H9 (cell line): ENCODE data around the gene FGD6. TPM values are rescaled to one million over a fixed set of nuclear protein-coding genes. Genes with fewer than 3 reads are reported as not detected.

ENCODE experiments used
- DNase-seq: peaks from one replicate; pipeline ENCODE4 v3.0.0-alpha.2; 2017
- H2AFZ ChIP-seq: one replicate; pipeline ENCODE4 v1.6.1; 2013; ENCODE audit warnings: mild to moderate bottlenecking, low read length, control low read depth, moderate library complexity
- H2AK5ac ChIP-seq: 2 replicates; pipeline ENCODE4 v1.6.1; 2013; ENCODE audit warnings: low read length, control low read depth, mixed read lengths; ENCODE audit not compliant: insufficient read length
- H2BK120ac ChIP-seq: one replicate; pipeline ENCODE4 v1.6.1; 2013; ENCODE audit warnings: low read depth, mild to moderate bottlenecking, low read length, control low read depth, inconsistent platforms; ENCODE audit not compliant: poor library complexity, severe bottlenecking
- H2BK12ac ChIP-seq: 2 replicates; pipeline ENCODE4 v1.6.1; 2013; ENCODE audit warnings: low read length, control low read depth, mixed read lengths, low read depth; ENCODE audit not compliant: insufficient read length
- H2BK15ac ChIP-seq: 2 replicates; pipeline ENCODE4 v1.6.1; 2013; ENCODE audit warnings: low read depth, low read length, control low read depth
- H2BK20ac ChIP-seq: one replicate; pipeline ENCODE4 v1.6.1; 2013; ENCODE audit warnings: low read depth, mild to moderate bottlenecking, low read length, control low read depth, inconsistent platforms; ENCODE audit not compliant: poor library complexity, severe bottlenecking
- H2BK5ac ChIP-seq: 2 replicates; pipeline ENCODE4 v1.6.1; 2013; ENCODE audit warnings: low read length, control low read depth, mixed read lengths; ENCODE audit not compliant: insufficient read length
- H3K14ac ChIP-seq: 2 replicates; pipeline ENCODE4 v1.6.1; 2013; ENCODE audit warnings: low read length, control low read depth; ENCODE audit not compliant: insufficient read depth
- H3K18ac ChIP-seq: 2 replicates; pipeline ENCODE4 v1.6.1; 2013; ENCODE audit warnings: low read depth, mild to moderate bottlenecking, mixed read lengths, low read length, control low read depth; ENCODE audit not compliant: insufficient read length
- H3K23ac ChIP-seq: 2 replicates; pipeline ENCODE4 v1.6.1; 2013; ENCODE audit warnings: low read length, control low read depth, mixed read lengths, low read depth; ENCODE audit not compliant: insufficient read length
- H3K23me2 ChIP-seq: 2 replicates; pipeline ENCODE4 v1.6.1; 2013; ENCODE audit warnings: low read depth, mild to moderate bottlenecking, mixed read lengths, low read length, control low read depth; ENCODE audit not compliant: insufficient read length, poor library complexity, severe bottlenecking
- H3K27ac ChIP-seq: 2 replicates; pipeline ENCODE4 v1.5.1; 2013; ENCODE audit warnings: low read length, control low read depth, mixed read lengths, low read depth; ENCODE audit not compliant: insufficient read length
- H3K27me3 ChIP-seq: 2 replicates; pipeline ENCODE4 v1.6.1; 2013; ENCODE audit warnings: low read length, control low read depth, inconsistent platforms; ENCODE audit not compliant: insufficient read depth
- H3K4ac ChIP-seq: 2 replicates; pipeline ENCODE4 v1.6.1; 2013; ENCODE audit warnings: low read depth, mild to moderate bottlenecking, control low read depth, inconsistent platforms, low read length, moderate library complexity
- H3K4me1 ChIP-seq: 2 replicates; pipeline ENCODE4 v1.6.1; 2013; ENCODE audit warnings: low read length, control low read depth, inconsistent platforms; ENCODE audit not compliant: insufficient read depth
- H3K4me2 ChIP-seq: 2 replicates; pipeline ENCODE4 v1.6.1; 2013; ENCODE audit warnings: low read length, control low read depth, mixed read lengths; ENCODE audit not compliant: insufficient read length, insufficient read depth
- H3K56ac ChIP-seq: 2 replicates; pipeline ENCODE4 v1.6.1; 2013; ENCODE audit warnings: low read depth, mild to moderate bottlenecking, mixed read lengths, low read length, control low read depth; ENCODE audit not compliant: insufficient read length
- H3K79me1 ChIP-seq: 2 replicates; pipeline ENCODE4 v1.6.1; 2013; ENCODE audit warnings: low read depth, mild to moderate bottlenecking, moderate library complexity, low read length, control low read depth, inconsistent platforms; ENCODE audit not compliant: insufficient read depth, poor library complexity, severe bottlenecking
- H3K79me2 ChIP-seq: 2 replicates; pipeline ENCODE4 v1.6.1; 2013; ENCODE audit warnings: low read length, control low read depth, inconsistent platforms; ENCODE audit not compliant: insufficient read depth
- H3K9ac ChIP-seq: 2 replicates; pipeline ENCODE4 v1.6.1; 2013; ENCODE audit warnings: low read length, control low read depth, mixed read lengths; ENCODE audit not compliant: insufficient read length; ENCODE audit errors: extremely low read depth
- H3K9me3 ChIP-seq: one replicate; pipeline ENCODE4 v1.6.1; 2013; ENCODE audit warnings: low read depth, low read length, inconsistent platforms; ENCODE audit not compliant: control insufficient read depth
- H3T11ph ChIP-seq: one replicate; pipeline ENCODE4 v1.6.1; 2013; ENCODE audit warnings: mild to moderate bottlenecking, low read length, control low read depth, inconsistent platforms
- H4K20me1 ChIP-seq: one replicate; pipeline ENCODE4 v1.6.1; 2013; ENCODE audit not compliant: control insufficient read depth, insufficient read length, insufficient read depth
- H4K5ac ChIP-seq: 2 replicates; pipeline ENCODE4 v1.6.1; 2013; ENCODE audit warnings: low read depth, mild to moderate bottlenecking, mixed read lengths, low read length, control low read depth; ENCODE audit not compliant: insufficient read length
- H4K8ac ChIP-seq: replicated peaks from 2 replicates; pipeline ENCODE4 v1.6.1; 2013; ENCODE audit warnings: low read length, control low read depth, mixed read lengths, low read depth; ENCODE audit not compliant: insufficient read length
- H4K91ac ChIP-seq: 2 replicates; pipeline ENCODE4 v1.6.1; 2013; ENCODE audit warnings: low read depth, mild to moderate bottlenecking, moderate library complexity, mixed read lengths, low read length, control low read depth; ENCODE audit not compliant: insufficient read length
- H3K27ac Mint-ChIP-seq, 3 experiments: 2 replicates in 2 of 3; 3 replicates in 1 of 3; pipeline ENCODE4 v1.8.0; 2020 to 2021; ENCODE audit warnings: mixed read lengths in 3 of 3, mild to moderate bottlenecking in 1 of 3, moderate library complexity in 1 of 3
- H3K27me3 Mint-ChIP-seq: 2 replicates; pipeline ENCODE4 v1.8.0; 2021; ENCODE audit warnings: low read depth, mild to moderate bottlenecking, moderate library complexity, mixed read lengths
- H3K36me3 Mint-ChIP-seq, 3 experiments: 2 replicates in 2 of 3; 3 replicates in 1 of 3; pipeline ENCODE4 v1.8.0; 2020 to 2021; ENCODE audit warnings: low read depth in 3 of 3, mixed read lengths in 3 of 3; ENCODE audit not compliant: insufficient read depth in 1 of 3
- H3K4me1 Mint-ChIP-seq, 2 experiments: 2 replicates each; pipeline ENCODE4 v1.8.0; 2020; ENCODE audit warnings: mixed read lengths in 2 of 2
- H3K4me3 Mint-ChIP-seq, 2 experiments: 2 replicates in 1 of 2; 3 replicates in 1 of 2; pipeline ENCODE4 v1.8.0; 2020 to 2021; ENCODE audit warnings: mild to moderate bottlenecking in 2 of 2, mixed read lengths in 2 of 2, moderate library complexity in 1 of 2
- H3K9me3 Mint-ChIP-seq, 2 experiments: 2 replicates in 1 of 2; 3 replicates in 1 of 2; pipeline ENCODE4 v1.8.0; 2020; ENCODE audit warnings: mild to moderate bottlenecking in 2 of 2, mixed read lengths in 2 of 2, moderate library complexity in 1 of 2
- CTCF ChIP-seq: fragments of 200-600 bp; sonication (generic); conservative IDR thresholded peaks from 3 replicates; pipeline ENCODE4 v1.8.0; 2021; ENCODE audit warnings: antibody characterized with exemption, mild to moderate bottlenecking
- WGBS: extraction: QIAGEN DNeasy Blood & Tissue Kit; methylation state at CpG from one replicate; pipeline ENCODE4 v1.1.7; 2013; ENCODE audit warnings: missing lambda C conversion rate, low lambda C conversion rate, mixed read lengths; ENCODE audit not compliant: insufficient read length; ENCODE audit errors: extremely low coverage; 5-methylcytosine and 5-hydroxymethylcytosine counted together
- total RNA-seq: library from RNA; stranded (reverse); gene quantifications from 2 replicates; pipeline ENCODE4 v1.2.1, GENCODE V29; 2021

Gene FGD6
- total RNA-seq, 1 experiment from 2014 or later, result 39.5 TPM

- H3K18ac ChIP-seq, result no peak overlapping the region
- H3K4me3 Mint-ChIP-seq, result no peak overlapping the region
- no peak overlapping the region for H3K14ac ChIP-seq
- no peak overlapping the region for H3K4ac ChIP-seq
- DNase-seq, result no peak
- H3K56ac ChIP-seq, result no peak overlapping the region
- H2BK5ac ChIP-seq, result no peak overlapping the region
- H3K27me3 Mint-ChIP-seq, result no peaks in the 10 kb centered on the region
- H3K4me1 Mint-ChIP-seq, result peaks cover 30 to 33% of the 10 kb centered on the region in 2 experiments
- peaks cover 2% of the 10 kb centered on the region; the same call in 1 of the 2 replicates for H3K4me1 ChIP-seq
- no peaks in the 10 kb centered on the region for H3K79me2 ChIP-seq
- H4K91ac ChIP-seq, result no peak overlapping the region
- no peak overlapping the region for H2BK120ac ChIP-seq
- H3K36me3 Mint-ChIP-seq, result peaks cover 10 to 37% (median 31%) of the 10 kb centered on the region in 3 experiments; a peak in 6 of 7 replicates
- no peak overlapping the region for H2BK12ac ChIP-seq
- no peak overlapping the region for H3T11ph ChIP-seq
- peak overlapping the region; percentile 64 for H2BK20ac ChIP-seq
- H3K9ac ChIP-seq, result no peak overlapping the region
- H3K27ac Mint-ChIP-seq, result peak overlapping the region in 2 of 3 experiments; percentile 53 to 80; a peak in 3 of 7 replicates
- H3K23me2 ChIP-seq, result no peaks in the 10 kb centered on the region
- no peaks in the 10 kb centered on the region for H3K9me3 Mint-ChIP-seq
- TF ChIP-seq CTCF, result no peak
- no peaks in the 10 kb centered on the region for H3K9me3 ChIP-seq
- no peak overlapping the region for H4K8ac ChIP-seq
- no peak overlapping the region for H4K5ac ChIP-seq
- H4K20me1 ChIP-seq, result no peaks in the 10 kb centered on the region
- H3K23ac ChIP-seq, result no peak overlapping the region
- H3K27me3 ChIP-seq, result no peaks in the 10 kb centered on the region
- no CpG with 5 or more reads among the region's 4 CpGs for WGBS
- H2AK5ac ChIP-seq, result no peak overlapping the region
- H3K4me2 ChIP-seq, result no peak overlapping the region
- no peaks in the 10 kb centered on the region for H3K79me1 ChIP-seq
- H2AFZ ChIP-seq, result no peak overlapping the region
- H2BK15ac ChIP-seq, result no peak overlapping the region
- no peak overlapping the region for H3K27ac ChIP-seq
These were observed 100.9 kb downstream of the FGD6 start for GRCh38 chr12:95116341-95116740.
